Mucosa of descending colon (tissue), 3 donors: ENCODE measurements around the gene SEM1. TPM values are rescaled to one million over a fixed set of nuclear protein-coding genes. Genes with fewer than 3 reads are reported as not detected.
"Not testable (repeated sequence)": the region's sequence is repeated elsewhere in the genome, so short reads cannot be mapped to it uniquely, and the experiment has no call there.

Experiments used
- ATAC-seq: fragments of 200-7000 bp; cut with Tn5 transposase; one replicate; pipeline ENCODE4 v1.9.1; 2020; ENCODE audit warnings: mild to moderate bottlenecking, moderate library complexity
- DNase-seq, 3 donors: peaks; one replicate each; pipeline ENCODE4 v3.0.0-alpha.2; 2020
- H3K36me3 ChIP-seq: fragments of 200-600 bp; one replicate; pipeline ENCODE4 v1.8.0; 2021; ENCODE audit warnings: low read depth, mild to moderate bottlenecking
- H3K4me1 ChIP-seq: fragments of 200-600 bp; one replicate; pipeline ENCODE4 v1.8.0; 2021; ENCODE audit warnings: low read depth, mild to moderate bottlenecking
- H3K4me3 ChIP-seq: fragments of 200-600 bp; one replicate; pipeline ENCODE4 v1.8.0; 2021; ENCODE audit warnings: mild to moderate bottlenecking
- H3K9me3 ChIP-seq: fragments of 200-600 bp; one replicate; pipeline ENCODE4 v1.8.0; 2021; ENCODE audit warnings: mild to moderate bottlenecking
- intact Hi-C, 2 donors: fragments of 100-400 bp; cut with DNase I in 1 of 2; cut with micrococcal nuclease in 1 of 2; formaldehyde crosslinking; loops; one replicate each; pipeline versions ENCODE4 v1.11.0 to v1.11.1; 2022; cut with DNase I, micrococcal nuclease
- total RNA-seq, 3 donors: library from RNA; stranded (reverse); fragmentation: NEBNext Ultra II Directional in 2 of 3; extraction: Animal tissue kit (Norgen Biotek cat#: 25700) in 2 of 3; gene quantifications; one replicate each; pipeline versions ENCODE4 v1.2.1 to v1.2.4, GENCODE V29; 2021 to 2023
- TF ChIP-seq, protein P1 (sequence below): fragments of 200-600 bp; IDR thresholded peaks from one replicate; pipeline ENCODE4 v1.8.0; 2022; ENCODE audit warnings: antibody characterized with exemption, mild to moderate bottlenecking
- donor health status: DM: no; HTN: no; CAD: no; lungs with moderate emphysema.
- donor health status: DM: no; HTN: no; CAD: no.
- donor health status: DM: no; HTN: yes; CAD: no.

SEM1 gene
- total RNA-seq, 3 donors from 2014 or later: 41.6 to 44.4 (median 43.7) TPM

DNA sequence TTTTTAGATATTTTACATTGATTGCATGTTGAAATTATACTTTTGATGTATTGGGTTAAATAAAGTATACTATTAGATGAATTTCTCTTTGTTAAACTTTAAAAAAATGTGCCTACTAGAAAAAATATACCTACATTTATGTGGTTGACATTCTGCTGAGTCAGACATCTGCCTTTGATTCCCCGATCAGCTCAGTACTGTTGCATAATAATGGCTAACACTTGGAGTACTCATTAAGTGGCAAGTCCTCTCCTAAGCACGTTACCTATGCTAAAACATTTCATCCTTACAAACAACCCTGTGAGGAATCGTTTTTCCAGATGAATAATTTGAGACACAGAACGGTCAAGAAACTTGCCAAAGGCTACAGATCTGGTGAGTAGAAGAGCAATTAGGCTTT lies 14.0 kb upstream of the SEM1 start:
- no peaks in the 10 kb centered on the region for H3K4me1 ChIP-seq
- ATAC-seq: no peak

DNA sequence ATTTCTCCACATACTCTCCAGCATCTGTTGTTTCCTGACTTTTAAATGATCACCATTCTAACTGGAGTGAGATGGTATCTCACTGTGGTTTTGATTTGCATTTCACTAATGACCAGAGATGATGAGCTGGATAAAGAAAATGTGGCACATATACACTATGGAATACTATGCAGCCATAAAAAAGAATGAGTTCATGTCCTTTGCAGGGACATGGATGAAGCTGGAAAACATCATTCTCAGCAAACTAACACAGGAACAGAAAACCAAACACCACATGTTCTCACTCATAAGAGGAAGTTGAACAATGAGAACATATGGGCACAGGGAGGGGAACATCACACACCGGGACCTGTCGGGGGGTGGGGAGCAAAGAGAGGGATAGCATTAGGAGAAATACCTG lies 13.3 kb upstream of the SEM1 start:
- ATAC-seq, H3K4me3 ChIP-seq, intact Hi-C loops, H3K36me3 ChIP-seq, H3K9me3 ChIP-seq, H3K4me1 ChIP-seq, DNase-seq: not testable (repeated sequence)

More for the DNA sequence above, 14.0 kb upstream of the SEM1 start:
- no peaks in the 10 kb centered on the region for H3K36me3 ChIP-seq
- H3K9me3 ChIP-seq: no peaks in the 10 kb centered on the region
- DNase-seq: no peak
- H3K4me3 ChIP-seq: no peak overlapping the region
- intact Hi-C loops: no loop called here
- TF ChIP-seq, protein P1, sequence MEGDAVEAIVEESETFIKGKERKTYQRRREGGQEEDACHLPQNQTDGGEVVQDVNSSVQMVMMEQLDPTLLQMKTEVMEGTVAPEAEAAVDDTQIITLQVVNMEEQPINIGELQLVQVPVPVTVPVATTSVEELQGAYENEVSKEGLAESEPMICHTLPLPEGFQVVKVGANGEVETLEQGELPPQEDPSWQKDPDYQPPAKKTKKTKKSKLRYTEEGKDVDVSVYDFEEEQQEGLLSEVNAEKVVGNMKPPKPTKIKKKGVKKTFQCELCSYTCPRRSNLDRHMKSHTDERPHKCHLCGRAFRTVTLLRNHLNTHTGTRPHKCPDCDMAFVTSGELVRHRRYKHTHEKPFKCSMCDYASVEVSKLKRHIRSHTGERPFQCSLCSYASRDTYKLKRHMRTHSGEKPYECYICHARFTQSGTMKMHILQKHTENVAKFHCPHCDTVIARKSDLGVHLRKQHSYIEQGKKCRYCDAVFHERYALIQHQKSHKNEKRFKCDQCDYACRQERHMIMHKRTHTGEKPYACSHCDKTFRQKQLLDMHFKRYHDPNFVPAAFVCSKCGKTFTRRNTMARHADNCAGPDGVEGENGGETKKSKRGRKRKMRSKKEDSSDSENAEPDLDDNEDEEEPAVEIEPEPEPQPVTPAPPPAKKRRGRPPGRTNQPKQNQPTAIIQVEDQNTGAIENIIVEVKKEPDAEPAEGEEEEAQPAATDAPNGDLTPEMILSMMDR: no peak

- TF ChIP-seq, protein P1: no peak
- Histone ChIP-seq H3K4me1 (no peaks in the 10 kb centered on the region), H3K4me3 (no peak overlapping the region), H3K9me3 (no peaks in the 10 kb centered on the region), H3K36me3 (no peaks in the 10 kb centered on the region)
- ATAC-seq: no peak
- no peak for DNase-seq
- intact Hi-C loops: no loop called here
Observed at GRCh38 chr7:96720843-96721242, 11.2 kb upstream of the SEM1 start.

- intact Hi-C loops: no loop called here
- DNase-seq: no peak
- Histone ChIP-seq H3K4me1 (no peaks in the 10 kb centered on the region), H3K36me3 (no peaks in the 10 kb centered on the region), H3K4me3 (no peak overlapping the region), H3K9me3 (no peaks in the 10 kb centered on the region)
- no peak for ATAC-seq
- TF ChIP-seq, protein P1: no peak
Observed at GRCh38 chr7:96719164-96719563, 9.5 kb upstream of the SEM1 start.

DNA sequence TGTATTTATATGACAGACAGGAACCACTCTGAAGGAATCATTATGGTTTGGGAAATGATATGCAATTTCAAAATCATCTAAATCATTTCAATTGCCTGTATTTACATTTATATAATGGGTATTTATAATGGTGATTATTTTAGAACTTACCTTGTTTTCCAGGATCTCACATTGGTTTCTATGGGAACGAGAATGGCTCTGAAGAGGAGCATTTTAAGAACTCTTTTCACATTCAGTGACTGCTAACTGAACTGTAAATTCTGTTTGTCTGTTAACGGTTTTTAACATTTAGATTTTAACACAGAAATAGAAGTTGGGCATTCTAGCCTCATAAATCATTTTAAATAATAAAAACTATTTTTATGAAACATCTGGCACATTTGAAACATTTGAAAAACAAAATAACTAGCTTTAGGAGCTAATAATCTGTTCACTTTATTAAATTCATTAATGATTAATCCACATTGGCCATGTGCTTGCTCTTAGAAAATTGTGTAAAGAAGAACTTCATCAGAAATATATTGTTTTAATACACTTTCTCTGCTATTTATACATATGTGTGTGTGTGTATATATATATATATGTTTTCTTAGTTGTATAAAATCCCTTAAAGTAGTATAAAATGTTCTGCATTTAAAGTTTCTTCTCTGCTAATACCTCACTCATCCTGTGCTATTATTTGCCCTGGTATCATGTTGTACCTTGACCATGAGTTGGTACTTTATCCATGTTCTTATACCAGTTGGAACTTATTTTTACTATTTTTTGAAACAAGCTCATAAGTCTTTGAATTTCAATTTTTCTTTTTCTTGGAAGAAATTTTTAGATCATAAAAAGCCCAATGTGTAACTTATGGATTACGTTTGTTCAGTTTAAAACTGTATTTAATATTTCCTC lies 8.7 kb upstream of the SEM1 start:
- ATAC-seq: no peak
- DNase-seq: no peak
- Histone ChIP-seq H3K9me3 (peaks cover 3% of the 10 kb centered on the region), H3K36me3 (no peaks in the 10 kb centered on the region), H3K4me1 (no peaks in the 10 kb centered on the region), H3K4me3 (no peak overlapping the region)
- TF ChIP-seq, protein P1: no peak
- intact Hi-C loops: no loop called here

GRCh38 chr7:96713037-96713436 lies 3.4 kb upstream of the SEM1 start:
- intact Hi-C loops: no loop called here
- H3K9me3 ChIP-seq: peaks cover 10% of the 10 kb centered on the region
- TF ChIP-seq, protein P1: no peak
- ATAC-seq (no peak), DNase-seq (no peak)
- no peak overlapping the region for H3K4me3 ChIP-seq
- no peaks in the 10 kb centered on the region for H3K36me3 ChIP-seq
- H3K4me1 ChIP-seq: peaks cover 8% of the 10 kb centered on the region
